Measurements from ENCODE around the gene NOTUM. TPM values are rescaled to one million over a fixed set of nuclear protein-coding genes. Genes with fewer than 3 reads are reported as not detected.

Gene NOTUM
- total and polyA plus RNA-seq, 4 experiments from 2014 or later = not detected

GRCh38 chr17:81994593-81995462 lies 33.8 kb upstream of the NOTUM start:
- ChIA-PET POLR2A (ENCODE audit: partially characterized antibody) (interaction anchor here (0.5 kb wide), 1 partner anchor 378 kb away, joined by 3 read pairs; no protein-coding TSS in a partner anchor), CTCF (ENCODE audit: partially characterized antibody) (no interaction called here)
- H3K9me3 Mint-ChIP-seq = no peaks in the 10 kb centered on the region
- peaks cover 4 to 6% (median 5%) of the 10 kb centered on the region in 4 donors for H3K4me1 Mint-ChIP-seq
- no peak for DNase-seq
- intact Hi-C loops (cut with micrococcal nuclease) = no loop called here
- Histone ChIP-seq H3K4me1 (ENCODE audit: insufficient read depth, low read length) (no peaks in the 10 kb centered on the region), H3K36me3 (ENCODE audit: insufficient read depth, low read length) (no peaks in the 10 kb centered on the region), H3K4me3 (ENCODE audit: low read length in 2 of 2) (no peak overlapping the region), H3K27ac (ENCODE audit: low read depth, low read length) (no peak overlapping the region), H3K27me3 (ENCODE audit: insufficient read depth, low read length) (no peaks in the 10 kb centered on the region), H3K9me3 (ENCODE audit: control insufficient read depth in 1 of 2, low read length in 2 of 2) (no peaks in the 10 kb centered on the region)
- H3K4me3 Mint-ChIP-seq = no peak overlapping the region
- no peak overlapping the region for H3K27ac Mint-ChIP-seq
- peaks cover 2 to 7% of the 10 kb centered on the region in 2 donors for H3K36me3 Mint-ChIP-seq
- H3K27me3 Mint-ChIP-seq = no peaks in the 10 kb centered on the region

GRCh38 chr17:81993729-81994592 lies 33.0 kb upstream of the NOTUM start:
- Mint-ChIP-seq H3K9me3 (no peaks in the 10 kb centered on the region), H3K4me1 (peaks cover 4 to 6% (median 5%) of the 10 kb centered on the region in 4 donors), H3K27ac (peak overlapping the region in 1 of 7 donors; percentile 51), H3K27me3 (no peaks in the 10 kb centered on the region), H3K4me3 (no peak overlapping the region), H3K36me3 (peaks cover 2 to 7% of the 10 kb centered on the region in 2 donors)
- H3K36me3 ChIP-seq (ENCODE audit: insufficient read depth, low read length) = no peaks in the 10 kb centered on the region
- no peaks in the 10 kb centered on the region for H3K4me1 ChIP-seq (ENCODE audit: insufficient read depth, low read length)
- no peaks in the 10 kb centered on the region for H3K9me3 ChIP-seq (ENCODE audit: control insufficient read depth in 1 of 2, low read length in 2 of 2)
- ChIA-PET POLR2A (ENCODE audit: partially characterized antibody) (no interaction called here), CTCF (ENCODE audit: partially characterized antibody) (no interaction called here)
- H3K4me3 ChIP-seq (ENCODE audit: low read length in 2 of 2) = no peak overlapping the region
- H3K27me3 ChIP-seq (ENCODE audit: insufficient read depth, low read length) = no peaks in the 10 kb centered on the region
- DNase-seq = no peak
- no peak overlapping the region for H3K27ac ChIP-seq (ENCODE audit: low read depth, low read length)
- intact Hi-C loops (cut with micrococcal nuclease) = no loop called here

- Mint-ChIP-seq H3K27me3 (no peaks in the 10 kb centered on the region), H3K4me3 (no peak overlapping the region), H3K9me3 (no peaks in the 10 kb centered on the region), H3K27ac (no peak overlapping the region), H3K4me1 (peaks cover 4 to 6% (median 5%) of the 10 kb centered on the region in 4 donors), H3K36me3 (peaks cover 4 to 6% of the 10 kb centered on the region in 2 donors)
- Histone ChIP-seq H3K27ac (ENCODE audit: low read depth, low read length) (no peak overlapping the region), H3K4me1 (ENCODE audit: insufficient read depth, low read length) (no peaks in the 10 kb centered on the region), H3K27me3 (ENCODE audit: insufficient read depth, low read length) (no peaks in the 10 kb centered on the region), H3K9me3 (ENCODE audit: control insufficient read depth in 1 of 2, low read length in 2 of 2) (no peaks in the 10 kb centered on the region), H3K4me3 (ENCODE audit: low read length in 2 of 2) (no peak overlapping the region), H3K36me3 (ENCODE audit: insufficient read depth, low read length) (no peaks in the 10 kb centered on the region)
- CTCF ChIA-PET (ENCODE audit: partially characterized antibody) = no interaction called here
- intact Hi-C loops (cut with micrococcal nuclease) = no loop called here
- POLR2A ChIA-PET (ENCODE audit: partially characterized antibody) = no interaction called here
- DNase-seq = no peak
Measured at GRCh38 chr17:81992306-81993102, 31.5 kb upstream of the NOTUM start.

DNA sequence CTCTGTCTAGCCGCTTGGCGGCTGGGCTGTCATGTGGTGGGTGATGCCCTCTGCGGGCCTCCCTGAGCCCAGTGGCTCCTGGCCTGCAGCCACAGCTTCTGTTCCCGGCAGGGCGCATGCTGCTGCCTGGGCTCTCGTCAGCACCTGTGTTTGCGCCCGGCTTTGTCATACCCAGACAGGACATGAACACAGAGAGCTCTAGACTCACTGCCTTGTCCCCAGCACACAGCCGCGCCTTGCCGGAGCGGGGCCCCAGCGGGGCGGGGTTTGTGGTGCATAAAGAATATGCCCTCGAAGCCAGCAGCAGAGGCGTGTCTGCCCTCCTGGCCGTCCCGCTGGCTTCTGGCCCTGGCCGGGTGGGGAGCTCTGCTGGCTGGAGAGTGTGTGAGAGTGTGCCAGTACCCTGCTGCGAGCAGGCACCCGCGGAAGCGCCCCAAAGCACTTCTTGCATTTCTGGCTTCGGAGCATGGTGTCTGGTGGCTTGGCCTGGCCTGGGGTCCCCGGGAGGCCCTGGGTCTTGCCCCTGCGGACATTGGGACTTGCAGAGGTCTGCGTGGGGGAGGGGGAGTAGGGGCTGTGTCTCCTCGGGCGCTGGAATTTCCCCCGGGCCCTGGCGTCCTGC lies 30.8 kb upstream of the NOTUM start:
- H3K27ac ChIP-seq (ENCODE audit: low read depth, low read length) = no peak overlapping the region
- H3K4me3 ChIP-seq (ENCODE audit: low read length in 2 of 2) = no peak overlapping the region
- H3K9me3 Mint-ChIP-seq = no peaks in the 10 kb centered on the region

DNA sequence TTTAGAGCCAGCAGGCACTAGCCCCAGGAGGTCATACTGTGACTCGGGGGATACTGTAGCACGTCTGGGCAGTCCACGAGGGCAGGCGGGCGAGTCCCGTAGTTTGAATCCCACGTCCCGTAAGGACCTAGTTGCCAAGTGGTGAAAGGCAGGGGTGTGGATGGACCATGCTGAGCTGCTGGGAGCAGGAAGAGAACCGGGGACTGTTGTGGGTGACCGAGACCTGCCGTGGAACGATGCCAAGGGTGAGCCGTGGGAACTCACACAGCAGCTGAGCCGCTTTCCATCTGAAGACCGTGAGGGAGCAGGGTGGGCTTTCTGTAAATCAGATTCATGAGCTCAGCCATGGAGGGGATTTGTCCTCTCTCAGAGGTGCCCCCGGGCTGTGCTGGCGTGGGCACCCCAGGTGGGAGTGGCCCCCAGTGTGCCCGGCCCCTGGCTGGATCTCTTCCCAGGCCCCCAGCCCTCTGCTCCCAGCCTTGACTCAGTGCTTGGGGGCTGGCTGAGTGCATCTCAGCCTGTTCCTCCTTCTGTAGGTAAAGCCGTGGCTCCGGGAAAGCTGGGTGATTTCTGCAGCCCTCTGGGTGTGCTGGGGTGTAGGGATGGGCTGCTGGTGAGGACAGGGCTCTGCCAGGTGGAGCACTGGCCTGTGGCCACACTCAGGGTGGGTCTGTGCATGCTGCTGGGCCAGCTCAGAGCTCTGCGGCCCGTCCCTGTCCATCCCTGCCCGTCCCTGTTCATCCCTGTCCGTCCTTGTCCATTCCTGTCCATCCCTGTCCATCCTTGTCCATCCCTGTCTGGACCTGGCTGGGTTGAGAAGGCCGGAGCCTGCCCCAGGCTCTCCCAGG lies 30.1 kb upstream of the NOTUM start:
- ChIA-PET POLR2A (ENCODE audit: partially characterized antibody) (no interaction called here), CTCF (ENCODE audit: partially characterized antibody) (no interaction called here)
- H3K4me3 ChIP-seq (ENCODE audit: low read length in 2 of 2) = no peak overlapping the region
- no peaks in the 10 kb centered on the region for H3K27me3 Mint-ChIP-seq
- H3K36me3 ChIP-seq (ENCODE audit: insufficient read depth, low read length) = no peaks in the 10 kb centered on the region
- no peaks in the 10 kb centered on the region for H3K9me3 Mint-ChIP-seq
- no peak overlapping the region for H3K27ac Mint-ChIP-seq
- peaks cover 4 to 7% of the 10 kb centered on the region in 2 donors for H3K36me3 Mint-ChIP-seq
- intact Hi-C loops (cut with micrococcal nuclease) = no loop called here
- H3K27ac ChIP-seq (ENCODE audit: low read depth, low read length) = no peak overlapping the region
- no peaks in the 10 kb centered on the region for H3K27me3 ChIP-seq (ENCODE audit: insufficient read depth, low read length)
- H3K4me1 Mint-ChIP-seq = peaks cover 6 to 12% (median 10%) of the 10 kb centered on the region in 4 donors
- H3K4me1 ChIP-seq (ENCODE audit: insufficient read depth, low read length) = no peaks in the 10 kb centered on the region
- H3K9me3 ChIP-seq (ENCODE audit: control insufficient read depth in 1 of 2, low read length in 2 of 2) = no peaks in the 10 kb centered on the region
- DNase-seq = no peak
- no peak overlapping the region for H3K4me3 Mint-ChIP-seq

More for the DNA sequence above, 30.8 kb upstream of the NOTUM start:
- no peak for DNase-seq
- ChIA-PET CTCF (ENCODE audit: partially characterized antibody) (no interaction called here), POLR2A (ENCODE audit: partially characterized antibody) (no interaction called here)
- H3K4me1 Mint-ChIP-seq = peaks cover 4 to 7% (median 6%) of the 10 kb centered on the region in 4 donors
- no peaks in the 10 kb centered on the region for H3K36me3 ChIP-seq (ENCODE audit: insufficient read depth, low read length)
- intact Hi-C loops (cut with micrococcal nuclease) = no loop called here
- H3K27ac Mint-ChIP-seq = no peak overlapping the region
- peaks cover 4% of the 10 kb centered on the region in 2 donors for H3K36me3 Mint-ChIP-seq
- no peak overlapping the region for H3K4me3 Mint-ChIP-seq
- no peaks in the 10 kb centered on the region for H3K9me3 ChIP-seq (ENCODE audit: control insufficient read depth in 1 of 2, low read length in 2 of 2)
- H3K27me3 Mint-ChIP-seq = no peaks in the 10 kb centered on the region
- H3K4me1 ChIP-seq (ENCODE audit: insufficient read depth, low read length) = no peaks in the 10 kb centered on the region
- no peaks in the 10 kb centered on the region for H3K27me3 ChIP-seq (ENCODE audit: insufficient read depth, low read length)

DNA sequence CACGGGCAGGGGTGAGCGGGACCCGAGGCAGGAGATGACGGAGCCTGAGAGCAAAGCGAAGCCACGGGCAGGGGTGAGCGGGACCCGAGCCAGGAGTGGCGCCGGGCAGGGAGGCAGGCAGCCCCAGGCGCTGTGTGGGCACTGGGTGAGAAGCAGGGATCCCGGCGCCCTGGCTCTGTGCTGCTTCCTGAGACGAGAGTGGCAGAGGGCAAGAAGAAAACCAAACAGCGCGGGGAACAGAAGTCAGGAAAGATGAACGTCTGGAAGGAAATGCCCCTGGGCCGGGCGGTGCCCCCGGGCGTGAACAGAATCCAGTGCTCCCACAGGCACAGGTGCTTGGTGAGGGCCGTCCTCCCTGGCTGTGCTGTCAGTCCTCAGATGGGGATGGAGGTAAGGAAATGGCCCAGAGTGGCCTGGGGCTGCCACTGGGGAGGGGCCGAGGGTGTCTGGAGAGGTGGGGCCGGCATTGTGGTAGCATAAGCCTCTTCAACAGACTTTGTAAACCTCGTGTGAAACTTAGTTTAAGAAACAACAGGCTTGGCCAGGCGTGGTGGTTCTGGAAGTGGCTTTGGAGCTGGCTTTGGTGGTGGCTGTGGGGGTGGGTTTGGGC lies 26.3 kb upstream of the NOTUM start:
- Mint-ChIP-seq H3K4me3 (no peak overlapping the region), H3K4me1 (peaks cover 8 to 17% (median 11%) of the 10 kb centered on the region in 4 donors), H3K36me3 (peaks cover 7 to 15% of the 10 kb centered on the region in 2 donors), H3K9me3 (no peaks in the 10 kb centered on the region), H3K27me3 (no peaks in the 10 kb centered on the region), H3K27ac (no peak overlapping the region)
- no peaks in the 10 kb centered on the region for H3K9me3 ChIP-seq (ENCODE audit: control insufficient read depth in 1 of 2, low read length in 2 of 2)
- H3K4me1 ChIP-seq (ENCODE audit: insufficient read depth, low read length) = no peaks in the 10 kb centered on the region
- POLR2A ChIA-PET (ENCODE audit: partially characterized antibody) = no interaction called here
- CTCF ChIA-PET (ENCODE audit: partially characterized antibody) = no interaction called here
- no peak overlapping the region for H3K27ac ChIP-seq (ENCODE audit: low read depth, low read length)
- peaks cover 12% of the 10 kb centered on the region for H3K36me3 ChIP-seq (ENCODE audit: insufficient read depth, low read length)
- intact Hi-C loops (cut with micrococcal nuclease) = no loop called here
- no peaks in the 10 kb centered on the region for H3K27me3 ChIP-seq (ENCODE audit: insufficient read depth, low read length)
- no peak for DNase-seq
- no peak overlapping the region for H3K4me3 ChIP-seq (ENCODE audit: low read length in 2 of 2)

Data from CD4-positive, alpha-beta memory T cell (primary cell).